ENCODE data around the gene EYS.

DNA sequence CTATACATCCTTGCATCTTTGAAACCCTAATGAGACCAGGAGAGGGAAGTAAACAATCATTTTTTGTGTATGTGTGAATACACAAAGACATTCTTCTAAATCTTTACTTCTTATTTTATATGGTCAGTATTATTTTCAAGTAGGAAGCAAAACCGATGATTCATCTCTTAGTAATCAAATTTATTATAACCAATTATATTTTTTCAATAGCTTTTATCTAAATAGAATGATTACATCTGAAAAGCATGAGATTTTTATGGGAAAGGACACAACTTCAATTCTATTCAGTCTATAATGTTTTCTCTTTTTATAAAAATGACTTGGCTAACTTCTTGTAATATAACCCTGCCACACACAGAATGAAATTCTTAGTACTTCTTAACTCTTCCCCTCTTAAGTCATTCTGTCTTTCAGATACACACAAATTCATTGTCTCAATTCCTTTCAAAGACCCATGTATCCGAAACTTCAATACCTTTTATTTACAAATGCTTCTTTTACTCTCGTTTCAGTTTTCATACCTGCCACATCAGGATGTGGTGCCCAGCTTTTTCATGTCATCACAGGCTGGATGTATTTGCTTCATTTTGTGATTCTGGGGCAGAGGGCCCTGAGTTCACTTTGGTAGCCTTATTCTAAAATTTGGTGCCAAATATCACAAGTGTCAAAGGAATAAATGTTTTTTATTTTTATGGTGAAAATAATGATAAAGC lies 1844.4 kb downstream of the EYS start:
- TF ChIP-seq, protein P1, sequence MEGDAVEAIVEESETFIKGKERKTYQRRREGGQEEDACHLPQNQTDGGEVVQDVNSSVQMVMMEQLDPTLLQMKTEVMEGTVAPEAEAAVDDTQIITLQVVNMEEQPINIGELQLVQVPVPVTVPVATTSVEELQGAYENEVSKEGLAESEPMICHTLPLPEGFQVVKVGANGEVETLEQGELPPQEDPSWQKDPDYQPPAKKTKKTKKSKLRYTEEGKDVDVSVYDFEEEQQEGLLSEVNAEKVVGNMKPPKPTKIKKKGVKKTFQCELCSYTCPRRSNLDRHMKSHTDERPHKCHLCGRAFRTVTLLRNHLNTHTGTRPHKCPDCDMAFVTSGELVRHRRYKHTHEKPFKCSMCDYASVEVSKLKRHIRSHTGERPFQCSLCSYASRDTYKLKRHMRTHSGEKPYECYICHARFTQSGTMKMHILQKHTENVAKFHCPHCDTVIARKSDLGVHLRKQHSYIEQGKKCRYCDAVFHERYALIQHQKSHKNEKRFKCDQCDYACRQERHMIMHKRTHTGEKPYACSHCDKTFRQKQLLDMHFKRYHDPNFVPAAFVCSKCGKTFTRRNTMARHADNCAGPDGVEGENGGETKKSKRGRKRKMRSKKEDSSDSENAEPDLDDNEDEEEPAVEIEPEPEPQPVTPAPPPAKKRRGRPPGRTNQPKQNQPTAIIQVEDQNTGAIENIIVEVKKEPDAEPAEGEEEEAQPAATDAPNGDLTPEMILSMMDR (conservative IDR thresholded peaks at IDR 0.05), result no peak
- no peak for TF ChIP-seq ZFX (IDR thresholded peaks at IDR 0.05)

All from C4-2B (cell line).